Stimulated activated CD8-positive, alpha-beta memory T cell treated with anti-CD3 and anti-CD28 coated beads, Interleukin-2, amount 100 ng/mL, for 48 hours (primary cell): ENCODE measurements around the gene AOAH.

ENCODE experiments used
- DNase-seq, 2 donors: peaks; one replicate each; pipeline ENCODE4 v3.0.0-alpha.2; 2020; ENCODE audit warnings: low read depth in 2 of 2

Gene AOAH

DNA sequence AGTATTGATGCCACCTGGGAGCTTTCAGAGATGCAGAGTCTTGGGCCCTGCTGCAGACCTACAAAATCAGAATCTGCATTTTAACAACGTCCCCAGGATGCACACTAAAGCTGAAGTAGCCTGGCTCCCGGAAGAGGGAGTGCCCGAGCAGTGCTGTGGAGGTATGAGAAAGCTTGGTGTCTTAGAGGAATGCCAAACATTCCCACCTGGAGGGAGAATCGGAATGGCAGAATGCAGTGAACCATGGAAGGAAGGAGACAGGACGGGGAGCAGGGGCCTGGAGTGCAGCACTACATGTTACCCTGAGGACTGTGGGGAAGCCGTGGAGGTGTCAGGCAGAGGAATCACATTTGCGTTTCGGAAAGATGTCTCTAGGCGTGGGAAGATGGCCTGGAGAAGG, 90.9 kb downstream of the AOAH start:
- DNase-seq: no peak

DNA sequence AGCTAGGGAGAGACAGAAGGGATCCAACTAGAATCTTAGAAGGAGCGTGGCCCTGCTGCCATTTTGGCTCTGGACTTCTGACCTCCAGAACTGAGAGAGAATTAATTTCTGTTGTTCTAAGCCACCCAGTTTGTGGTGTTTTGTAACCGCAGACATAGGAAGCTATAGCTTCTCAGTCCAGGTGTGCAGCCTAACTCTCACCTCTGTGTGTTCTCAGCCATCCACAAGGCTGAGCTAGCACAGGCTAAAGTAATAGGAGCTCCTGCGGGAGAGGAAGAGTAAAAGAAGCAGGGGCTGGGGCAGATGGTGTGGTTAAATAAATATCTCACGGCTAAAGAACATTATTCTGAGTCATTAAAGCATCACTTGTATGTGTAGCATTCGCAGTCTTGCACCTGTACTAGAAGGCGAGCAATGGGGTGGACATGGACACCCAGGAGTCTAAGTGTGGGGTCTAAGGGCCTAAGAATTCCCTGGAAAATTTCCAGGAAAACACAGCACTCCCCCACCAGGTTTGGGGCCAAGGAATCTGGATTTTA, 94.1 kb downstream of the AOAH start:
- DNase-seq: no peak

DNA sequence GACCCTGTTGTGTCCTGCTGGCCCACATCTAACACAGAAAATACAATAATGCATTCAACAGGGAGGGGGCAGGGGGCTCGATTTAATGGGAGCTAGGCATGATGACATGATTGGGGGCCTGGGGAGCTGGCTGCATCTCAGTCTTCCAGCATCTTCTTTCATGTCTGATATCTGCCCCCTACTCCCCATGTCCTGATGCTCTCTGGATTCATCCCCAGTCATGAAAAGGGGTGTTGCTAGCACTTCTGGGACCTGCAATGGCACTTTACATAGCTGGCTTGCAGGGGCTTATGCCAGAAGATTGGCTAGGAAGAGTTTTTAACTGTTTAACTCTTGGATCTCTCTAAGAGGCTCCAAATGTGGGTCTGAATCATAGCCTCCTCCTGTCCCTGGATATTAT, 94.9 kb downstream of the AOAH start:
- no peak for DNase-seq

DNA sequence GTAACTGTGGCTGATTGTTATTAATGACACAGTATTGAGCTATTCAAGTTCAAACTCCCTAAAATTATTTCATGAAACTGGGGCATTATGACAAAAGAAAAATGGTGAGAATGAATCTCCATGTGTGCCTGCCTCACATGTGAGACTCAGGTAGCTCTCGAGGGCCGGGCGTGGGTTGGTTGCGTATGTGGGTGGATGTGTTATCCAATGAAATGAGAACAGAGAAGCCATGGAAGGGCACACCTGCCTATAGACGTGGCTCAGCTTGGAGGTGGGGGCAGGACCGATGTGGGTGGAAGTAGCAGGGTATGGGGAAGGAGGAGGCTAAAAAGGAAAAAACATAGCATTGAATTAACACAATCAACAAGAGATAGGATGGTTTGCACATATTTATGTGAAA, 96.5 kb downstream of the AOAH start:
- no peak for DNase-seq

DNA sequence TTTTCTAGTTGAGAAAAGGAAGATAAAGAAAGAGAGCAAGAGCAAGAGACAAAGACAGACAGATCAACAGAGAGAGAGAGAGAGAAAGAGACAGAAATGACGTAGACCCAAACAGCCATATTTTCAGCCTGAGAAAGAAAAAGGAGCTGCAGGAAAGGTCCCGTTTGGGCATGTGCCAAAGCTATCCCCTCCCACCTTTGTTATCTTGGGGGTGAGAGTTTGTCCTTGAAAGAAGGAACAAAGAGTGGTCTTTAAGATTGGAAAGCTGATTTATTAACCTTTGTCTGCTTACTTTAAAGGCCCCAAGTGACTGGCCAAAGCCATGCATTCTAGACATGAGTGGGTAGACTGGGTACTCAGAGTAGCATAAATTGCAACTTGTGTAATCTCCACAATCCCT, 98.2 kb downstream of the AOAH start:
- no peak for DNase-seq

DNA sequence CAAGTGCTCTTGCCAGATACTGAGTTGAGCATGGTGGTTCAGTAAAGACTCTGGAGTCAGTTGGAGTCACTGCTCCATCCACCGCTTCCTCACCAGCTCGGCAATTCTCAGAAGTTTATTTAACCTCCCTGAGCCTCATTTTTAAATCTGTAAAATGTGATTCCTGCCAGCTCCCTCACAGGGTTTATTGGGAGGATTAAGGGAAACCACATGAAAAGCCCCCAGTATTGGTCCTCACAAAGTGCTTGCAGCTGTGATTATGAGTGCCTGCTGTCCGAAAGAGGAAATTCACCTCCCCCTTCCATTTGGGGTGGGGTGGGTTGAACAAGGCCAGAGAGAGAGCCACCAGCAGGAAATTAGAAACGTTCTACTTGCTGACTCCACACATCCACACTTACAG, 99.0 kb downstream of the AOAH start:
- no peak for DNase-seq

DNA sequence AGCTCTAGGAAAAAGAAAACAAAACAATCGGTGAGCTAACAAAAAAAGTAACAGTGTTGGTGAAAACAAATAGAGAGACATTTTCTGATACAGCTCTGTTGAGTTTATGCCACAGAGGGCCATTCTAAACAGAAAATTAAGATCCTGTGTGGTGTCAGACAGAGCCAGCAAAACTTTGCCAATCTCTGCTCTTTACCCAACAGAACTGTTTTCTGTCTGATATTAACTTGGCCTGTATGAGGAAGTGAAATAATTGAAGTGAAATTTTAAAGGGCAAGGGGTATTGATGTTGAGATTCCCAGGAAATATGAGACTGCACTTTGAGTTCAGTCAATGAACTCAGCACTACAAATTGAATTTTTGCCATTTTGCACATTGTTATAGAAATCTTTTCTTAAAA, 101.0 kb downstream of the AOAH start:
- DNase-seq: no peak

DNA sequence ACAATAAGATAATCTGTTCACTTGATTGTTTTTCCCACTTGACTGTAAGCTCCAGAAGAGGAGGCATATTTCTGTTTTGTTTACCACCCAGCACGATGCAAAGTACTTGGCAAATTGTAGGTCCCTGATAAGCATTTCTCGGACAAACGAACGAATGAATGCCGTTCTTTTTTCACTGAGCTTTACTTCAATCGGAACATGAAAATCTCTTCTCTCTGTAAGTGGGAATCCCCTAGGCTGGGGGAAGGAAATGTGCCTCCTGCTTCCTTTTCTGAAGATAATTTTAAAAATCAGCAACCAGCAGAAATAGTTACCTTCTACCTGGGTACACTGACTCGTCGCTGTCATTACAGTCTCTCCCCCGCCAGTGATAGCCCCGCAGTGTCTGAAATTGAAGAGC, 102.9 kb downstream of the AOAH start:
- DNase-seq: no peak

DNA sequence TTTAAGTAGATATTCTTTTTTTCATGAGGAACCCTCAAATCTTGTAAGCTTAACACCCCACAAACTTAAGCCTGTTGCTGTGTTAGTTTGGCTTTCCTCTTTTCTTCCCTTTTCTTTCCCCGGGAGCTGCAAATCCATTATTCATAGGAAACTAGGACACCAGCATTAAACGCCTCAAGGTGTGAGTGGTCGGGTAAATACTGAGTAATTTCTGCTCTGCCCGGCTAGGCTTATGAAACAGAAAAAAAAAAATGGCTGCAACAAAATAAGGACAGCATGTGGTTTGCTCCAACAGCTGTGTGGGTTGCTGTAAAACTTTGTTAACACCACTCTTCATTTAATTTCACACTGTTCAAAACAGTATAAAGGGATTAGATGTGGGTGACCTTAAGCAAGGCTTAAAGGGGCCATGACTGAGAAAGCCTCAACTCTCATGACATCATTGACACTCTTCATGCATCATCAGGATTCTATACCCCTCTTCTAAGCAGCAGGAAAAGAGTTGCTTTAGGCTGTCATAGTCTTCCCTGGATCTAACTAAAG, 104.1 kb downstream of the AOAH start:
- DNase-seq: no peak

DNA sequence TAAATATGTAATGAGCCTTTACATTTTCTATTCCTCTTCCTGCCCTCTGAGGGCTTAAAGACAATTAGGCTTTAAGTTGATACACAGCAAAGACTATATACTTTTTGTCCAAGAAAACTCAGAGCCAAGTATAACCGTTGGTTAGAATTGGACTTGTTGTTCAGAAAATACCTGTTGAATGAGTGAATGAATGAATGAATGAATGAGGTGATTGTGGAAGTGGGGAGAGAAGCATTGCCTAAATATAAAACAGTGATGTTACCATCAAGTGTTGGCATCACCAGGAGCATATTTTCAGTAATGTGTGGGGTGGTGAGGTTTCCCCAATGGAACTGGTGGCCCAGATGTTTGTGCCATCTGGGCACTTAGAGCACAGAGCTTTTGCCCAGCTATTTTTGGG, 106.9 kb downstream of the AOAH start:
- DNase-seq: no peak

DNA sequence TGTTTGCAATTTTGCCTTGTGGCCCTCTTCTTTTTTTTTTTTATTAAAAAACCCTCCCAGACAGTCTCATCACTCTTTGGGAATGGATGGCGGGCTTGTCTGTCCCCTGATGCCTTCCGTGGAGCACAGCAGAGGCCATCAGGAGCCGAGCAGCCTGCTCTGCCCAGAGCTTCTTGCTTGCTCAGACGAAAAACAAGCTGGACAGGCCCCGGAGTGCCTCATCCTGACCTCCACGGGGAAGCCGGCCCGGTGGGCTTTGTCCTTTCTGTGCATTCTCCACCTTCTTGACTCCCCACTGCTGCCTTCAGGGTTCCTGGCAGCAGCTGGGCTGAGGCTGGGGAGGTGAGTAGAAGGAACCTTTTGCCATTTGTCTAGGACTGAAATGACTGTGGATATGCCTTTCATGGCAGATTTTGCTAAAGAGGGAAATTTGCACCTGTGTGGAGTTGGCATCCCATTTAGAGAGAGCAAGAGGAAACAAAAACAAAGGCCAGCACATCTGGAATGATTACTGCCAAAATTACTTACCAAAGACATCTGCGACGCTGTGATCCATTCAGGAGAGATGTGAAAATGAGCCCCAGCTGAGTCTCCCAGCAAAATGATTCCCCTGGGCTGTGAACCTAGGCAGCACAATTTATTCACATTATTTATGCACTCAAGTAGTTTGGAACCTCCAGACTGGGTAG, 108.3 kb downstream of the AOAH start:
- no peak for DNase-seq

DNA sequence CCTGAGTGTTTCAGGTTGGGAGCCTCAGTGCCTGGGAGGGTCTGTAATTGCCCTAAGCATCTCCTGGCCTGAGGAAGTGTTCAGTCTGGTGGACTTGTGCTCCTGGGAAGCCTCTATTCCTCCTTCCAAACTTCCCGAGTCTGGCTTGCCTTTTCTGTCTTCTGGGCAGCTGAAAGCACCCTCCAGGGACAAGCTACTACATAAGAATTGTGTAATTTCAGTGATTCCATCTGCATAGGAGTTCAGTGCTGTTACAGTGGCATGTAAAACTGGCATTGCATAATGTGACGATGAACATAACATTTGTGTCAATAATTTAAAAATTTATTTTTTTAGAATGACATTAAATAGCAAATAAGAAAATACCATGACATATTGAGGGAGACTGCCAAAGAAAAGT, 109.3 kb downstream of the AOAH start:
- no peak for DNase-seq

DNA sequence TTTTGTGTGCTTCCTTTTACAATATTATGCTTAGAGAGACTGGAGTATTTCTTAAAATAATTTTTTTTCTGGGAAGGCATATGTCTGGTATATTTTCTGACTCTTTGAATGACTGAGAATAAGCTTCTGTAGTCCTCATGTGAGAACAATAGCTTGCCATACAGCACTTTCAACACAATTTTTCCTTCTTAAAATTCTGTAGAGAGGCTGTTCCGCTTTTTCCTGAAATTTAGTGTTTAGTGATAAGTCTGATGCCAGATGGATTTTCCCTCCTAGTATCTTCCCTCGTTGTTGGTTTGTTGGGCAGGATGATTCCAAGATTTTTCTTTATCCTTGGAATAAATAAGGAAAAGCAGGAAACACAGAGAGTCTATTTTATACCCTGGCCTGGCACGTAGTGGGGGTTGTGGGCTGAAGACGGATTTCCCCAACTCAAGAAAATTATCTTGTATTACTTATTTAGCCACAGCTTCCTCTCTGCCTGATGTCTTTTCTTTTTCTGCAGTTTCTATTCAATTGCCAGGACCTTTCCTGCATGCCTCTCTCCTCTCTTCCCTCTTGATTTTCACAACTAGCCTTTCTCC, 111.2 kb downstream of the AOAH start:
- no peak for DNase-seq

DNA sequence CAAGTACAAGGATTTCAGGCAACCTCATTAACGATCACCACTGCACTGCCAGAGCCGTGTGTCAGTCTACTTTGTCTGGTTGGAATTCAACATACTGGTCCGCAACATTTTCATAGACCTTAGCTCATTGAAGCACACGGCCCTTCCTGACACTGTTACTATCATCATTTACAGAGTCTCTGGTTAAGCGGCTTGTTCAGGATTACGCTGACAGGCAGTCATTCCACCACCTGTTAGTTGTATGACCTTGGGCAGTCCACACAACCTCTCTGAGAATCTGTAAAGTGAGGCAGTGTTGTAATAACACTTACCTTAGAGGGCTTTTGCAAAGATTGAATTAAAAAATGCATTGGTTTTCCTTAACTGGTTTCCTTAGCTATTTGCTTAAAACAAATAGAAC, 112.6 kb downstream of the AOAH start:
- no peak for DNase-seq

DNA sequence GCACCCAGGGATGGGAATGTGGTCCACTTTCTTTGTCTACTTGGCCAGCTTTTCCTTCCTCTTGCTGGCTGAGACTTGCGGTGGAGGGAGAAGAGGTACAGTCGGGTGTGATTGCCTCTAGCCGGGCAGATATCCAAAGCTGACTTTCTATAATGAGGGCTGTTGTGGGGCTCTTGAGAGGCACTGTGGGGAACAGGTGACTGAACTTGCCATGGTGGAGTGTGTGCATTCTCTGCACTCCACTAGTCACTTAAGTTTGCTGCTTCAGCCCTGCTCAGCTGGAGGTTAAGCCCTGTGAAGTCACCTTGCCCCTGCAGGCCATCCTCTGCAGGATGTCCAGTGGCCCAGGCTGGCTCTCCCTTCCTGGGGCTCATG, 116.6 kb downstream of the AOAH start:
- no peak for DNase-seq

DNA sequence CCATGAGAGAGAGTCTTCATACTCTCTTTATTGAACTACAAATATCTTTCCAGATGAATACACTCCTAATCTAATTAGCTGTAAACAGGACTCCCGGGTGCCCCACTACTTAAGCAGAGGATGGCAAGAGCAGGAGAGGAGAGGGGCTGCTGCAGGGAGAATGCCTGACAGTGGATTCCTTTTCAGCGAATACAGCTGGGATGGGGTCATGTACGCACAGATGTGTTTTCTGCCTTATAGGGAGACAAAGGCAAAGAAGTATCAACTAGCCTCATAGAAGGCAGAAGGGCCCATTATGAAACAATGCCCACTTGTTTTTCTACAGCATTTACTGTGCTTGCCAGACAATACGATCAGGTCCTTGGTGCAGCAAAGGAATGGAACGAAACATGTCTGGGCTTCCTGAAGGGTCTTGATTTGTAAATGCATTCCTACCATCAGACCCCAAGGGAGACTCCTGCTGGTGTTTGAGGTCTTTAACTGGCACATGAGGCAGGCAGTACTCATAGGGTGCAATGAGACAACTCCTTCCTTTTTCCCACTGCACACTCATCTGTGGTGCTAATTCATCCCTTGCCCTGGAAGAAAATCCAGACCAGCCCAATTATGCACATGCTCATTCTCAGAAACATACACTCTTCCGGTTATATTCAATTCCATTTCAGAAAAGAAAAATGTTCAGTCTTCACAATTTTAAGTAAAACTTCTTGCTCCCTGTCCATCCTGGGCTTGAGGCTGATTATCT, 117.1 kb downstream of the AOAH start:
- DNase-seq: no peak

DNA sequence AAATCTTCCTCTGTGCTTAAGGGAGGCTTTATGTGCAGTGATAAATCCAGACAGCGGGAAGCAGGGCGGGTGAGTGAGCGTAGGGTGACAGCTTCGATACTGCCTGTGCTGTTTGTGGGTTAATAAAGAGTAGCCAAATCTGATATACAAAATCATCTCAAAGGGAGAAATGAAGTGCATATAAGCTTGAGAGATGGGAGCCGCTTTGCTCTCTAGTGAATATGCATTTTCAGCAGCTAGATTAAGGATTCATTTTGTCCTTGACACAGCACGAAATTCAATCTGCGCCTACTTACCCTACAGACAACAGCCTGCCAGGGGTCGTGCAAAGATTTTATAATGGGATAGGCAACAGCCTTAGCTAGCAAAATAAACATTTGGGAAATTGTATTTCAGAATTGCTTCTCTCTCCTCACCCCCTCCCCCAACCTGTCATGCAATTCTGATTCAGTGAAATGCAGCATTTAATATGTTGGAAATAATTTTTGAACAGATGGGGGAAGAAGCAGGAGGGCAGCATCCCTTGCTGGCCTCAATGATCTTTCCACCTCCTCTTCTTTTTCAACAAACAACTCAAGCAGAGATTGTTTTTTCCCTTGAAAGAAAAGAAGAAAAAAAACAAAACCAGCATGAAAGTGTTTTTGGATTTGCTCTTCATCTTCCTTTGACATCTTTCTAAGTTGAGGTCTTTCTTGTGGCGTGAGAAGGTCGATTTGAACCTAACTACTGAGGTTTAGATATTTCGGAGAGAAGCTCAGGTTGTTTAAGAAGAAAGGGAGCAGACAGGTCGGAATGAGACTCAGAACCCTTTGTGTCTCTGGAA, 117.9 kb downstream of the AOAH start:
- no peak for DNase-seq

DNA sequence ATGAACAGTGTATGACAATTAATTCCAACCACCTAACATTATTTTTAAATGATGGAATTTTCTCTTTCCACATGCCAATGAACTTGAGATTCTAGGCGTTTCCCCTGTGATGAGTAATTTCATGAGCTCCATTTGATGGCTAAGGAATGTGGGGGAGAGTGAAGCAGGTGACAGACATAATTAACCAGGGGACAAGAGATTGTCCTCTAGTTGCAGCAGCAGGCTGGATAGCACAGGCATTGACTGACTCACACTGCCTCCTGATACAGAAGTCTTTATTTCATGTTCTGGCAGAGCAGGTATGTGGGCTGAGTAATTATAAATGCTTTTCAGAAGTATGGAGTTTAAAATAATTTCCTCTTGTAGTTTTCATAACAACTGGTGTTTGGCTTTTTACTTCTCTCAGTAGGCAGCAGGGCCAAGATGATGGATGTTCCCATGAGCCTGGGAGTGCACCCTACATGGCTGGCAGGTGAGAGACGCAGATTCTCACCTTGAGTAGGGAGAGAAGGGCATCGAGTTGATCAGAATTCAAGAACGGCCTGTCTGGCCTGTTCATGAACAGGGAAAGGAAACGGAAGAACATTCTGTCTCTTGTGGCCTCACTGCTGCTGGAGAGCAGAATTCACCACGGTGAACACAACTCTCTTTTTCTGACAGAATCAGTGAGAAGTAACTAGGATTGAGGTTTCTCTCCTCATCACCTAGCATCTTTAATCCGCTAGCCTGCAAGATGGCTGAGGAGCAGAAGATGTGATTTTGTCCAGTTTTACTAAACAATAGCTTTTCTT, 118.8 kb downstream of the AOAH start:
- DNase-seq: no peak

DNA sequence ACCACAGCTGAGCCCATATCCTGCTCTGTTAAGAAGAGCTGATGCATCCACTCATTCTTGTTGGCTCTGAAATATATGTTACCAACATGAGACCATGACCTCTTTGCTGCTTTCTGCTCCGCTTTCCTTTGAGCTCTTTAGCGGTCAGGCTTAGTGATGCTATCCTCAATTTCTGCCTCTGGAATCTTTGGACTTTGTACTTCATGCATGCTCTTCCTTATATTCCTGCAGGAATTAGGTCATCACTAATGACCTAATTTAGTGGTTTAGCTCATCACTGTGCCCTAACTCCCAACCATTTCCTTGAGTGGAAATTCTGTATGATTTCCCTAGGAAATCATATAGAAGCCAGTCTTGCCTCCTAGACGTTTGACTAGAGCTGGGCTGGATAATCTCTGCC, 119.5 kb downstream of the AOAH start:
- no peak for DNase-seq

DNA sequence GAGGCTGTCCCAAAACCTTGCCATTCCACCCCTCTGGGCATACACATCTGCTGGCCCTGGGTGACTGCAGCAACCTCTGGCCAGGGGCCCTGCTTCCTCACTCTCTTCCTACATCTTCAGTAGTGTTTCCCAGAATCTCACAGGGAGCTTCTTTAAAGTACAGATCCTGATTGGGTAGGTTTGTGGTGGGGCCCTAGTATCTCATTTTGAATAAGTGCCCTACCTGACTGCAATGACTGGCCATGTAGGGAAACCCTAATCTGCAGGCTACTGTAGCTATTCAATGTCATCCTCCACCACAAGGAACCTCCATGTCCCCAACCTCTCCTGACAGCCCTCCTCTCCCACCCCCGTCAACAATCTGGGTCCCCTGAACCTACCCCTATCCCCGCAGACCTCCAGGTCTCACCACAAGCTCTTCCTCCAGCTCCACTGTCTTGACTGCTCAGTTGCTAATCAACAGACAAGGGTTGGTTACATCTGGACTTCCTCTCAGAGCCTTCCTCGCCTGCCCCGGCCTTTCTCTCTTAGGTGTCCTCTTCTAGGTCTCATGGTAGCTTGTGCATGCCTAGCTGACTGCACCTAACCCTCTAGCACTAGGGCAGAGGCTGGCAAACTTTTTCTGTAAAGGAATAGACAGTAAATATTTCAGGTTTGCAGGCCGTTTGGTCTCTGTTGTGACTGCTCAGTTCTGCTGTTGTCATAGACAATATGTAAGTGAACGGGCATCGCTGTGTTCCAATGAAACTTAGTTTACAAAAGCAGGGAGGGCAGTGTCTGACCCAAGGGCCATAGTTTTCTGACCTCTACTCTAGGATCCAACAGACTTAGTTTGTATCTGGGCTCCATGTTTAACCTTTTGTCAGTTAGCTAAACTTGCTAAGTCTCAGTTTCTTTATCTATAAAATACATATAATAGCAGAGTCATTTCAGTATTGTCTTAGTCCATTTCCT, 121.1 kb downstream of the AOAH start:
- DNase-seq: no peak
